Loucy (cell line): Measurements from ENCODE around the gene AAGAB.

Experiments
- EZH2phosphoT487 ChIP-seq: fragments of 200-600 bp; IDR thresholded peaks from 2 replicates; pipeline ENCODE4 v1.6.1; 2018; ENCODE audit warnings: antibody characterized with exemption, mild to moderate bottlenecking, moderate library complexity, borderline replicate concordance
- TF ChIP-seq, protein P1 (sequence below): fragments of 200-600 bp; sonication (generic); conservative IDR thresholded peaks from 2 replicates; pipeline ENCODE4 v1.5.1; 2014; ENCODE audit warnings: mild to moderate bottlenecking, antibody characterized with exemption, low read length

DNA sequence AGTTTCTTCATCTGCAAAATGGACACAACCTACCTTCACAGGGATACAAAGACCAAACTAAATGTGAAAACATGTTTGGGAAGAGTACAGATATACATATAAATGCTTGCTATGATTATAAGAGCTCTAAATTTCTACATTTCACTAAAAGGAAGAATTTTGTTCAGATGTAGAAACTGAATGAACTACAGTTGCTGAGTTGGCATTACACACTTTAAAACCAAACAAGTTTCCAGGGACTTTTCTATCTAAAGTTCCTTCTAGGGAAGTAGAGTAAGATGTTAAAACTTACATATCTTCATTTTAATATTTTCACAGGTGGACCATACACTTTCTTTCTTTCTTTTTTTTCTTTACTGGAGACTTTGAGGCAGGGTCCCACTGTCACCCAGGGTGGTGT, 4.6 kb downstream of the AAGAB start:
- TF ChIP-seq, protein P1, sequence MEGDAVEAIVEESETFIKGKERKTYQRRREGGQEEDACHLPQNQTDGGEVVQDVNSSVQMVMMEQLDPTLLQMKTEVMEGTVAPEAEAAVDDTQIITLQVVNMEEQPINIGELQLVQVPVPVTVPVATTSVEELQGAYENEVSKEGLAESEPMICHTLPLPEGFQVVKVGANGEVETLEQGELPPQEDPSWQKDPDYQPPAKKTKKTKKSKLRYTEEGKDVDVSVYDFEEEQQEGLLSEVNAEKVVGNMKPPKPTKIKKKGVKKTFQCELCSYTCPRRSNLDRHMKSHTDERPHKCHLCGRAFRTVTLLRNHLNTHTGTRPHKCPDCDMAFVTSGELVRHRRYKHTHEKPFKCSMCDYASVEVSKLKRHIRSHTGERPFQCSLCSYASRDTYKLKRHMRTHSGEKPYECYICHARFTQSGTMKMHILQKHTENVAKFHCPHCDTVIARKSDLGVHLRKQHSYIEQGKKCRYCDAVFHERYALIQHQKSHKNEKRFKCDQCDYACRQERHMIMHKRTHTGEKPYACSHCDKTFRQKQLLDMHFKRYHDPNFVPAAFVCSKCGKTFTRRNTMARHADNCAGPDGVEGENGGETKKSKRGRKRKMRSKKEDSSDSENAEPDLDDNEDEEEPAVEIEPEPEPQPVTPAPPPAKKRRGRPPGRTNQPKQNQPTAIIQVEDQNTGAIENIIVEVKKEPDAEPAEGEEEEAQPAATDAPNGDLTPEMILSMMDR, result no peak
- no peak for TF ChIP-seq EZH2phosphoT487
